RPMI8226 (cell line): ENCODE data around the gene MIGA2.
"Not testable (repeated sequence)": the region's sequence is repeated elsewhere in the genome, so short reads cannot be mapped to it uniquely, and the experiment has no call there.

ENCODE experiments used
- DNase-seq: peaks from one replicate; pipeline ENCODE4 v3.0.0-alpha.2; 2015

MIGA2 gene

DNA sequence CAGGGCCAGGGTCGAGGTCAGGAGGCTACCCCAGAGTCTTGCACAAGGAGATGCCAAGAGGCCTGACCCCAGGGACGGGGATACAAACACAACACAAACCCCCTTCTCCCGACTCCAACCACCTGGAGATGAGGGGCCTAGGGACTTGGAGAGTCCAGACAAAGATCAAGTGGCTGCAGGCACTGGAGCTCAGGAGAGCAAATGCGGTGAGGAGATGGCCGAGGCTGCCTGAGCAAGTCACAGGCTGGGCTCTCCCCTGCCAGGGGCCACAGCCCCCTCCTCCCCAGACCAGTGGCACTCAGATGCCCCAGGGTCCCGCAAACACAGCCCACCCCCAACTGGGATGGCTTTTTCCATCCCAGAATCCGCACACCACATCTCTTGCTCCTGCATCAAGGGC, 24.1 kb upstream of the MIGA2 start:
- no peak for DNase-seq

- no peak for DNase-seq
Observed at GRCh38 chr9:129012893-129013448, 23.5 kb upstream of the MIGA2 start.

- DNase-seq = no peak
Observed at GRCh38 chr9:129013674-129014073, 22.8 kb upstream of the MIGA2 start.

- DNase-seq = no peak
Observed at GRCh38 chr9:129014124-129014523, 22.3 kb upstream of the MIGA2 start.

GRCh38 chr9:129014608-129015007, 21.8 kb upstream of the MIGA2 start:
- DNase-seq = no peak

DNA sequence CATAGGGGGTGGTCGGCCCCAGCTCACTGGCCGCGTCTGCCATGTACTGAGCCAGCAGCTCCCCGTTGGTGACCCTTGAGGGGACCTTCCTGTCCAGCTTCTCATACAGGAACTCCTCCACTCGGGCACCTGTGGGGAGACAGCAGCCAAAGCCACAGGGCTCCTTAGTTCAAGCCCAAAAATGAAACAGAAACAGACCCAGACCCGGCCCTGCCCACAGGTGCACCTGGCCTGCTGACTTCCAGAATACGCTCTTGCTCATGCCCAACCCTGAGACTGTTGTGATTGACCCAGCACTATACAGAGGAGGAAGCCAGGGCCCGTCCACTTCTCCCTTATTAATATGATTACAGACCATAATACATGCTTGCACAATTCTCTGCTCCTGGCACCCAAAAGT, 15.3 kb upstream of the MIGA2 start:
- DNase-seq = peak; percentile 96

DNA sequence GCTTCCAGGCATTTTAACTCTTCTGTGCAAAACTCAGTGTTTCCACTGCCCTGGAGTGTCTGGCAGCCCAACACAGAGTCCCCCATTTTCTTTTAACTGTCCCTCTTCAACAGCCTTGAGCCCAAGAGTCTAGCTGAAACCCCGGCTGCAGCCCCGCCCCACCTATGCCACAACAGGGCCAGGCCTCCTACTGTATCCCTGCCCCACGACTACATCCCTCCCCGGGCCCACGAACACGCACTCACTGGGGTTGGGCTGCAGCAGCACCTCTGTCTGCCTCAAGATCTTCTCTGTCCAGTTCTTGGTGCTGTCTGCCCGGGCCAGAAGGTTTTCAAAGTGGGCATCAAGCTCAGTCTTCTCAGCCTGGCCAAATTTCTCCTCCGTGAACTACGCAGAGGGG, 14.4 kb upstream of the MIGA2 start:
- peak; percentile 49 for DNase-seq

DNA sequence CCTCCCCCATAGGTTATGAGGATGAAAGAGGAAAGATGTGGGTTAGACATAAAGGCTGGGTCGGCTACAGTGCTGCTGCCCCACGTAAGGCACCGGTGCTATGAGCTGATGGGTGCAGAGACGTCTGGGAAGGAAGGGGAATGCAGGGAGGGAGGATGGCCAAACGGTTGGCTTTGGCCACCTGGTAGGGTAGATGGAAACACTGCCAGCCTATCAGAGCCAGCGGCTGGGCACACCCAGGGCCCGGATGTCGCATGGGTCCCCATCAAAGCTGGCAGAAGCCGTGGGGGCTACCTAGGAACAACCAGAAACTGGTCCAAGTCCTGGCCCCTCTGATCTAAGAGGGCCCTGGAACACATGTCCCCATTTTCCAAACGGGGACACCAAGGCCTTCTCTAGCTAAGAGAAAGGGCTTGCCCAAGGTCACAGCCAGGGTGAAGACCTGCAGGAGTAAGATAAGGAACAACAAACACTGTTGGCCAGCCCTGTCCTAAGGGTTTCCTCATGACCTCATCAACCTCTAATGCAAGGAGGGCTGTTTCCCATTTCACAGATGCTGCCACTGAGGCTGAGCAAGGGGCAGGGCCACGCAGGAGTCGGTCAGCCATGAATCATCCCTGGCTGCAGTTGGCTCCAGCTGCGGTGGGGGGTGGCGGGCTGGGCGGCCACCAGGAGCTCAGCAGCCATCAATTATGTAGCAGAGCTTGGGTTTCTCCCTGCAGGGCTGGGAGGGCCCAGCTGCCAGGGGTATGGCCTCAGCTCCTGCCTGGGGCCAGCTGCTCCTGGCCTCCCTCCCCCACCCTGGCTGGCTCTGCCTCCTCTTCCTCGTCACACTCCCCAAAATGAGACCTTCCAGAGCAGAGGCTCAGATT, 13.2 kb upstream of the MIGA2 start:
- peak; percentile 63 for DNase-seq

DNA sequence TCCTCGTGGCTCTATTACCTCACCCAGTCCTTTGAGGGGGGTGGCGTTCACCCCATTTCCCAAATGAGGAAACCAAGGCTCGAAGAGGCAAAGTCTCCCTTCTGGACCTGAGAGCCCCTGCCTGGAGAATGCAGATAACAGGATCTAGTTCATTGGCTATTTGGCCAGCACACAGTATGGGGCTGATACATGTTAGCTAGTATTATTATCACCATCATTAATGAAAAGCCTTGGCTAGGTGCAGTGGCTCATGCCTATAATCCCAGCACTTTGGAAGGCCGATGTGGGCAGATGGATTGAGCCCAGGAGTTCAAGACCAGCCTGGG, 12.6 kb upstream of the MIGA2 start:
- no peak for DNase-seq

GRCh38 chr9:129026442-129027223, 9.8 kb upstream of the MIGA2 start:
- DNase-seq = peak; percentile 75

- DNase-seq = no peak
Observed at GRCh38 chr9:129027224-129027684, 9.2 kb upstream of the MIGA2 start.

DNA sequence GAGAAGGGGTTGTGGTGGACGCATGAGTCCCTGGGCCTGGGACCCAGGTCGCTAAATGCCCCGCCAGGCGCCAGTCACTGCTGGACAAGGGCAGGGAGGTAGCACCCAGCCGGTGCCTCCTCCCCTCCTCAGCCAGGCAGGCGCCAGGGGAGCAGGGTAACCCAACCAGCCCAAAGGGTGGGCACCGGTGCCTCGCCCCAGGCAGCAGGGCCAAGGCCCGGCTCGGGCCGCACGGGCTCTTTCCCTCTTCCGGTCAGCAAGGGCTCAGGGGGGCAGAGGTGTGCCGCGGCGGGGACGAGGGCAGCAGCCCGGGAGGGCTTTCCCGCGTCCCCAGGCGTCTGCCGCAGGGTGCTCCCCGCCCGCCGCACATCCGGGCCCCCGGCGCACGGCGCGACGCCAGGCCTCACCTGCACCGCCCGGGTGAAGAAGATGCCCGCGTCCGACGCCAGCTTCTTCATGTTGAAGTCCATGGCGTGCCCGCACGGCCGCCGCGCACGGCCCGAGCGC, 8.7 kb upstream of the MIGA2 start:
- peak; percentile 84 for DNase-seq

- peak; percentile 94 for DNase-seq
Observed at GRCh38 chr9:129028192-129028966, 8.0 kb upstream of the MIGA2 start, which contains the start of gene SH3GLB2. SH3GLB2 (minus strand) TSS chr9:129028331; CDS start chr9:129028154, 177 bp downstream.

DNA sequence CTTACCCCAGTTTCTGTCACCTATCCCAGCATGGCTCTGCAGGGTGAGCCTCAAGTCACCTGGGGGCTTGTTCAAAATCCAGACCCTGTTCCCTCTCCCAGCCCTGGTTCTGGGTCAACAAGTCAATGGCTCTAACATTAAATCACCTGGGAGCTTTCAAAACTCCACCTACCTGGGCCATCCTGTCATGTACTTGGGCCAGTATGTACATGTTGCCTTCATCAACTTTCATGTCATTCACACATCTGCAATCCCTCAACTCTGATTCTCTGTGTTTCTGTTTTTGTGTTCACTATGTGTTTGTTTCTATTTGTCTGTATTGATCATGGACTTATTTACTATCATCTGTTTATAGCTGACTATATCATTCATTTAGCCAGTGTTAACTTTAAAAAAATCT, 6.2 kb upstream of the MIGA2 start:
- DNase-seq = no peak

DNA sequence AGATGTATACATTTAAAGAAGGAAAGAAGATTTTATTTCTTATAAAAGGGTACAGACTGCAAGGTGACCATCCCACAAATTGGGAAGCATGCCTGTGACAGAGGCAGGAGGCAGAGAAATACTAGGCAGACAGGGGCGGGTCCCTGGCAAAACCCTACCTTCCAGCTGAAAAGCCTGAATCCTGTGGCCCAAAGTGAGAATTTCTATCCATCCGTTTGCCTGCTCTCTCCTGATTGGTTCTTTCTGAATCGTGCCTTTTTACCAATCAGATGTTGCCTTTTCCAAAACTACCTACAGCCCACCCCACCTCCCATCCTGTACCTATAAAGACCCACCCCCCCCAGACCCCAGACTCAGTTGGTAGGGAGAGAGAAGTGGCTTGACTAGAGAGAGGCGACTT, 4.9 kb upstream of the MIGA2 start:
- DNase-seq = no peak

DNA sequence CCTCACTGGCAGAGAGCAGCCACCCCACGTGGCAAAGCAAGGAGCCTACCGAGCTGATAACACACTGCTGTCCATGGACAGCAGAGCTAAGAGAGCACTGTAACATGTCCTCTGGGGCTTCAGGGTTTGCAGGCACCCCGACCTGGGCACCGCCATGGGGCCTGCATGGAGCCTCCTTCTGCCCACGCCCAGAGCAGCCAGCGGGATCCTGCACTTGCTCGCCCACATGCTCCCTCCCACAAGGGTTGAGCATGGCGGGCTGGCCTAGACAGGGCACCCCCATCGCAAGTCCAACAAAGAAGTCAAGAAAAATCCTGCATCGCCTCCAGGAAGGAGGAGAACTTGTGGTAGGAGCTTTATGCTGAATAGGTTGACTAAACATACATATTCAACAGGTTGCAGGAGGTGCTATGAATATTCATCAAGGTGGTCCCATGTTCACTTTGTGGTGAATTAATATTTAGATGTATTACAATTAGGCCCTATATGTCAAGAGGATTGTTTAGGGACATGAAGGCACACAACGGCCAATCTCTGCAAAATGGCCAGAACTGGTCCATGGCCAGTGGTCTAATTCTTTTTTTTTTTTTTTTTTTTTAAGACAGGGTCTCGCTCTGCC, 3.8 kb upstream of the MIGA2 start:
- DNase-seq = no peak

GRCh38 chr9:129033216-129033615, 3.2 kb upstream of the MIGA2 start:
- DNase-seq = no peak

DNA sequence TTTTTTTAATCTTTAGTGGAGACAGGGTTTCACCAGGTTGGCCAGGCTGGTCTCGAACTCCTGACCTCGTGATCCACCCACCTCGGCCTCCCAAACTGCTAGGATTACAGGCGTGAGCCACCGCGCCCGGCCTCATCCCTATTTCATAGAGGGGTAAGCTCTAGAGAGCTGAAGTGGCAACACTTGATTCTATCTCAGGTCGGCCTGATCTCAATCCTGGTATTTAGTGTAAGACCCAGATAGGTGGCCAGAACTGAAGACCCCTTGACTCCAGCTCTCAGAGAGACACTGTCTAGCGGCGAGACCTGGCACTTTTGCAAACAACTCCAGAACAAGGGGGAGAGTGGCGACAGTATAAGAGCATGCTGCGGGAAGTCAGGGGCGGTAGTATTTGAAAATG, 588 bp upstream of the MIGA2 start:
- DNase-seq = not testable (repeated sequence)

DNA sequence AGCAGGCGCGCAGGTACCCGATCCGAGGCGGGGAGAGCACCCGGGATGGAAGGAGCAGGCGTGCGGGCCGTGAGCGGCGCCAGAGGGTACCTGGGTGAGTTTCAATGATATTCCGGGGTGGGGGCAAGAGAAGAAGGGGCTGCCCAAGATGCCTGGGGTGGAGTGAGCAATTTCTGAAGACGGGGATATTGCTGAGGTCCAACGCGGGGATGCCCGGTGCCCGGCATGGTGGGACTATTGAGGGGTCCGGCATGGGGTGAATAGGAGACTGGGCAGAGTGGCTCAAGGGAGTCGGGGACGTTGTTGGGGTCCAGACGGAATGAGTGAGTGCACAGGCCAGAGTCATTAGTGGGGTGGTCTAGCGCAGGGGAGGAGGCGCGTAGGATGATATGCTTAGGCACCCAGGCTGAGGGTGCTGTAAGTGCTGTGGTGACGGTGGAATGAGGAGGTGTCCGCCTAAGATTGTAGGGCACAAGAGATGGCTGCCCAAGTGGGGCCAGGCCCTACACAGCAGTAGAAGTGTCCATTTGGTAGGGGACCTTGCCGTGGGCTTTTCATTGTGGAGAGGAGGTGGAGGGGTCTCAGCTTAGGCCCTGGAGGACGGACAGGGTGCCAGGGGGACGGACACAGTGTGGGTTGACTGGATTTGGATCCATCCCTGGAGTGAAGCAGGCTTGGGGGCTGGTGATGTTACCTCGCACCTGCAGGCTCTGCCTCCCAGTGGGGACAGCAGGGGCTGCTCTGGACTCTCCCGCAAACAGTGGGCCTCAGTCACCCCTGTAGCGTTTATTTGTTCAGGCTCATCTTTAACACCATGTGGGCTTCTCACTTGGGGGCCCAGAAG, 719 bp downstream of the MIGA2 start:
- DNase-seq = no peak

- no peak for DNase-seq
Observed at GRCh38 chr9:129037767-129038098, 1.3 kb downstream of the MIGA2 start.

GRCh38 chr9:129038109-129038852, 1.9 kb downstream of the MIGA2 start:
- no peak for DNase-seq
